ENCODE data around the gene CDHR2.

CDHR2 gene, protein sequence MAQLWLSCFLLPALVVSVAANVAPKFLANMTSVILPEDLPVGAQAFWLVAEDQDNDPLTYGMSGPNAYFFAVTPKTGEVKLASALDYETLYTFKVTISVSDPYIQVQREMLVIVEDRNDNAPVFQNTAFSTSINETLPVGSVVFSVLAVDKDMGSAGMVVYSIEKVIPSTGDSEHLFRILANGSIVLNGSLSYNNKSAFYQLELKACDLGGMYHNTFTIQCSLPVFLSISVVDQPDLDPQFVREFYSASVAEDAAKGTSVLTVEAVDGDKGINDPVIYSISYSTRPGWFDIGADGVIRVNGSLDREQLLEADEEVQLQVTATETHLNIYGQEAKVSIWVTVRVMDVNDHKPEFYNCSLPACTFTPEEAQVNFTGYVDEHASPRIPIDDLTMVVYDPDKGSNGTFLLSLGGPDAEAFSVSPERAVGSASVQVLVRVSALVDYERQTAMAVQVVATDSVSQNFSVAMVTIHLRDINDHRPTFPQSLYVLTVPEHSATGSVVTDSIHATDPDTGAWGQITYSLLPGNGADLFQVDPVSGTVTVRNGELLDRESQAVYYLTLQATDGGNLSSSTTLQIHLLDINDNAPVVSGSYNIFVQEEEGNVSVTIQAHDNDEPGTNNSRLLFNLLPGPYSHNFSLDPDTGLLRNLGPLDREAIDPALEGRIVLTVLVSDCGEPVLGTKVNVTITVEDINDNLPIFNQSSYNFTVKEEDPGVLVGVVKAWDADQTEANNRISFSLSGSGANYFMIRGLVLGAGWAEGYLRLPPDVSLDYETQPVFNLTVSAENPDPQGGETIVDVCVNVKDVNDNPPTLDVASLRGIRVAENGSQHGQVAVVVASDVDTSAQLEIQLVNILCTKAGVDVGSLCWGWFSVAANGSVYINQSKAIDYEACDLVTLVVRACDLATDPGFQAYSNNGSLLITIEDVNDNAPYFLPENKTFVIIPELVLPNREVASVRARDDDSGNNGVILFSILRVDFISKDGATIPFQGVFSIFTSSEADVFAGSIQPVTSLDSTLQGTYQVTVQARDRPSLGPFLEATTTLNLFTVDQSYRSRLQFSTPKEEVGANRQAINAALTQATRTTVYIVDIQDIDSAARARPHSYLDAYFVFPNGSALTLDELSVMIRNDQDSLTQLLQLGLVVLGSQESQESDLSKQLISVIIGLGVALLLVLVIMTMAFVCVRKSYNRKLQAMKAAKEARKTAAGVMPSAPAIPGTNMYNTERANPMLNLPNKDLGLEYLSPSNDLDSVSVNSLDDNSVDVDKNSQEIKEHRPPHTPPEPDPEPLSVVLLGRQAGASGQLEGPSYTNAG (N-terminal part only)

DNA sequence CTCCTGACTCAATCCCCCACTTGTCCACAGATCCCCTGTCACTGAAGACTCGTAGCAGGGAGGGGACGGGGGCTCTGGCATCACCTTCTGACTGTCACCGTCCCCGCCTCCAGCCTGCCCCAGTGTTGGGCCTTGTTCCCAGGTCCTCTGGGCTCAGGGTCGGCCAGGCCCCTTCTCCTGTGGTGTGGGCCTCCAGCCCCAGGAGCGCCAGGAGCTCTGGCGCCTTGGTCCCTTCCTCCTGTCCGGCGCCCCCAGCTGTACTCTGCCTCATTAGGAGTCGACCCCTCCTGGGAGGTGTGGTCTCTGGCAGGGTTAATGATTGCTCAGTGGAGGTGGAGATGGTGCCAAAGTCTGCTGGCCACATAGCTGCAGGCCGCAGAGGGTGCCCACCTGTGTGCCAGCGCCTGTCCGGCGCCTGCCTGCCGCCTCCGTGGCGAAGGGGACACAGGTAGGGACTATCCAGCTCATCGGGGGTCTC lies at the start of gene CDHR2:
TSS of gene CDHR2 (plus strand) at position 376 of the 478 bp plus-strand sequence. CDS start 16,011 bp downstream, outside the sequence.
- no peak for DNase-seq (ENCODE audit: low read depth, low spot score)

DNA sequence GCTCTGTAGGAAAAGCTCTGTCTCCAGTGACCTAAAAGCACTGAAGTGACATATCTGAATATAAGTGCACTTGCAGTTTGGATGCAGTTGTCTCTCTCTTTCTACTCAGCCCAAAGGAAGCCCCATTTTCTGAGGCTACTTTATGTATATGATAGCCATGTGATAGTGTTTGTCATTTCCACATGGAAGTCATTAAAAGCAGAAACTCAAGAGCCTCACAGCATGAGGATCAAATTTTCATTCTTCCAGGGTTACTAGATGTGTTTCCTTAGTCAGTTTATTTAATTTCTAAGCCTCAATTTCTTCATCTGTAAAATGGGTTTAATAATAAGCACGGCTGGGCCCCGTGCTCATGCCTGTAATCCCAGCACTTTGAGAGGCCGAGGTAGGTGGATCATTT lies 48.6 kb upstream of the CDHR2 start:
- no peak for DNase-seq (ENCODE audit: low read depth, low spot score)

DNA sequence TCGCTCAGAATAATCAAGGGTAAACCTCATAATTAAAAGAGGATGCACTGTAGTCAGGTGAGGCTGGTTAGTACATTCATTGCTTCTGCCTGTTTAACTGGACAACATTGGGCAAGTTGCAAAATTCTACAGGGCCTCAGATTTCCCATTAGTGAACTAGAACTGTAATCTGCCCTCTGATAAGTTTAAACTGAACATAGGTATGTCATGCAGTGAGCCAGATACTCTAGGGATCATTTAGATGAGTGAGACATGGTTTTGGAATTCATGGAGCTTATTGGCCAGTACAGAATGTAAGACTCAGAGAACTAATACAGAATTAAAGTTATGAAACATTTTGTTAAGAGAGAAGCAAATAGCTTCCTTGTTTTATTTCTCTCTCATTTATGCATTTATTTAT lies 47.8 kb upstream of the CDHR2 start:
- no peak for DNase-seq (ENCODE audit: low read depth, low spot score)

DNA sequence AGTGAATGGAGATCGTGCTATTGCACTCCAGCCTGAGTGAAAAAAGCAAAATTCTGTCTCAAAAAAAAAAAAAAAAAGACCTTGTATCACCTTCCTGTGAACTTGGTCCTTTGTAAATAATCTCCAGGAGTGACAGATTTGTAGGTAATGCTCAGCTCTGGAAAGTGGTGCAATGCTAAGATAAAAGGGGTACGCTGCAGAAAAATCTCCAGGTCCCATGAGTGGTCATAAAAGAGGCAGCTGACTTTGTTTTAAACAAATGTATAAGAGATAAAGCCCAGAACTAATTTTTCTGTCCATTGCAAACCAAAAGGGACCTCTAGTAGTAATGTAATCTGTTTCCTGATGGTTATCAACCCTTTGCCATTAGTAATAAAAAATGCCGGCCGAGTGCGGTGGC lies 45.6 kb upstream of the CDHR2 start:
- no peak for DNase-seq (ENCODE audit: low read depth, low spot score)

DNA sequence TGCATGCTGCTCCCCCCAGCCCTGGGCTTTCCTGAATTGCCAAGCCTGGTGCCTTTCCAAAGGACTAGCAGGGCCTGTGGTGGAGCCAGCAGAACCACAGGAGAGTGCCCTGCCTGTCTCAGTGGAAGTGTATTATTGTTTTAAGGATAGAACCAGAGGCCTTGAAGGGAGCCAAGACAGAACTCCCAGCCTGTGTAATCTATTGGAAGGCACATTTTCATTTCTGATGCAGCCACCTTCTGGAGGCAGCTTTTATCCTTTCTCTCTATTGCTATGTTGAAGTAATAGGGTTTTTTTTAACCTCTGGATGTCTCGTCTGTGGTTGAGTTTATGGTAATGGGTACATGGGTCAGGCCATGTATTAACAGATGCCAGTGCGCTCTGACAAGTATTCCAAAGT lies 41.2 kb upstream of the CDHR2 start:
- DNase-seq (ENCODE audit: low read depth, low spot score), result no peak

DNA sequence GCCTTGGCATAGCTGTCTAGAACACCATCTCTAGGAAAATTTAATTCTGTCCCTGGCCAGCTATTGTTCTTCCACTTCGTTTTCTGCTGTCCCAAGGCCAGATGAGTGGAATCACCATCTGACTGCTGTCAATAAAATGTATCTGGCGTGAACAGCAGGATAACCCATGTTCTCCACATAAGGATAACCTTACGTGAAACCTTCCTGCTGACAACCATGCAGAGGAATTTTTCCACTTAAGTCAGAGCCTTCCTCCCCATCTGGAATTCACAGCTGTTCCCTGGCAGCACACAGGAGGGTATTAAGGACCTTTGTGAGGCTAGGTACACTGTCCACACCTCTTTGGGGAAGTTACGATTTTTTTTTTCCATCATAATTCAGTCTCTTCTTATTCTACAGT lies 40.5 kb upstream of the CDHR2 start:
- DNase-seq (ENCODE audit: low read depth, low spot score), result no peak

DNA sequence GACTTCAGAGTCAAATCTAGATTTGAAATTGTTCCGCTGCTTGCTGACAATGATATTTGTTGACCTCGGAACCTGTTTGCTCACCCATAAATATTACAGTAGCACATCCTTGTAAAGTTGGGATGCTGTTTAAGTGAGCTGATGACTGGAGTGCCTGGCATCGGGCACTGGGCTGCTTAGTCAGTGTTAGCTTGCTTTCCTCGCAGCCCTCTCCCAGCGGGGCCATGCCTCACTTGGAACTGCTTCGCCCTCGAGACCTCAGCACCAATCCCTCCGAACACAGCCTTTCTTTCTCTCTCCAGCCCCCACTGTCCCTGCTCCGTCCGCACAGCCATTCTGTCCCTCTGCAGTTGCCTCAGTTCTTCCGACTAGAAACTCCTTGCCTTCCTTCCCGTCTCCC lies 35.4 kb upstream of the CDHR2 start:
- no peak for DNase-seq (ENCODE audit: low read depth, low spot score)

DNA sequence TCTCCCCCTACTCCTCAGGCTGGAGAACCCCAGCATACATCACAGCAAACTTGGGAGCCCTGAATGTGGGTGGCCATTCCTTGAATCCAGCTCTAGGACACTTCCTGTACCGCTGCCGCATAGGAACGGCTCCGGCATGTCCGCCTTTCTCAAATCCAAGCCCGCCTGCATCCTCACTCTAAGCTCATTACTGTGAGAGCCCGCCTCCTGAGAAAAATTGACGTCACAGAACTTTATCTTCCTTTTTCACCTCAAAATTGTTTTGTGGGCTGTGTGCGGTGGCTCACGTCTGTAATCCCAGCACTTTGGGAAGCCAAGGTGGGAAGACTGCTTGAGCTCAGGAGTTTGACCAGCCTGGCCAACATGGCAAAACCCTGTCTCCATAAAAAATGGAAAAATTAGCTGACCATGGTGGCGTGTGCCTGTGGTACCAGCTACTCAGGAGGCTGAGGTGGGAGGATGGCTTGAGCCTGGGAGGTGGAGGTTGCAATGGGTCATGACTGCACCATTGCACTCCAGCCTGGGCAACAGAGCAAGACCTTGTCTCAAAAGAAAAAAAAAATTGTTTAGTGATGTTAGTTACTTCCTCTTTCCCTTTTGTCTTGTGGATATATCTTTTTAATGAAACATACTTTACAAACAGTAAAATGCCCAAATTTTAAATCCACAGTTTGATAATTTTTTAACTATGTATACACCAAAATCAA lies 34.7 kb upstream of the CDHR2 start:
- DNase-seq (ENCODE audit: low read depth, low spot score), result no peak

DNA sequence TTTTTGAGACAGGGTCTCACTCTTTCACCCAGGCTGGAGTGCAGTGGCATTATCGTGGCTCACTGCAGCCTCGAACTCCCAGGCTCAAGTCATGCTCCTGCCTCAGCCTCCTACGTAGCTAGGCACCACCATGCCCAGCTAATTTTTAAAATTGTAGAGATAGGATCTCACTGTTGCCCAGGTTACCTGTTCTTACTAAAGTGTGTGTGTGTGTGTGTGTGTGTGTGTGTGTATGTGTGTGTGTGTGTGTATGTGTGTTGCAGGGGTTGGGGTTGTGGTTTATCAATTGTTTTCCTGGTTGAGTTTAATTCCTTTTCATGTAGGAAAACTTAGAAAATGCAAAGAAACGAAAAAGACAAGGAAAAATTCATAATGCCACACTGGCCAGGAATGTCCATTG lies 33.7 kb upstream of the CDHR2 start:
- no peak for DNase-seq (ENCODE audit: low read depth, low spot score)

DNA sequence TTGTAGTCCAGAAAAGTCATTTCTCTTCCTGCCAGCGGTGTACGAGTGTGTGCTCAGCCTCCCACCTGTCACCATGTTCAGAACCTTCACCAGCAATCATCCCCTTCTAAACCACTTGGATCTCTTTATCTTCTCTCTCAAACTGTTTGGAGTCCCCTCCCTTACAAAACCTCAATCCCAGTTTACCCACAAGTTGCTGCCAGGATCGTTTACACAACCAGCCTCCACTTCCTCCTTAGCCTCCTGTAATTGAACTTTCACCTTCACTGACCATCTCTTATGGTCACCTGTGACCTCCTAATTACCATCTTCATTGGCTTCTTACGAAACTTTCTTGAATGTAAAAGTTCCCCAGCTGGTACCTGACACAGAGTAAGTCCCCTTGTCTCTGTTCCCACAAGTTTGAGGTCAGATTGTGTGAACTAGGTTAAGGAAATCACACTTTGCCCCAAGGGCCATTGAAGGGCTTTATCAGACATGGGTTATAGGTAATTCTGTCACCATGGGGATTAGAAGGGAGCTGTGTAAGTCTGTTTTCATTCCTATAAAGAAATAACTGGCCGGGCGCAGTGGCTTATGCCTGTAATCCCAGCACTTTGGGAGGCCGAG lies 32.0 kb upstream of the CDHR2 start:
- DNase-seq (ENCODE audit: low read depth, low spot score), result no peak

DNA sequence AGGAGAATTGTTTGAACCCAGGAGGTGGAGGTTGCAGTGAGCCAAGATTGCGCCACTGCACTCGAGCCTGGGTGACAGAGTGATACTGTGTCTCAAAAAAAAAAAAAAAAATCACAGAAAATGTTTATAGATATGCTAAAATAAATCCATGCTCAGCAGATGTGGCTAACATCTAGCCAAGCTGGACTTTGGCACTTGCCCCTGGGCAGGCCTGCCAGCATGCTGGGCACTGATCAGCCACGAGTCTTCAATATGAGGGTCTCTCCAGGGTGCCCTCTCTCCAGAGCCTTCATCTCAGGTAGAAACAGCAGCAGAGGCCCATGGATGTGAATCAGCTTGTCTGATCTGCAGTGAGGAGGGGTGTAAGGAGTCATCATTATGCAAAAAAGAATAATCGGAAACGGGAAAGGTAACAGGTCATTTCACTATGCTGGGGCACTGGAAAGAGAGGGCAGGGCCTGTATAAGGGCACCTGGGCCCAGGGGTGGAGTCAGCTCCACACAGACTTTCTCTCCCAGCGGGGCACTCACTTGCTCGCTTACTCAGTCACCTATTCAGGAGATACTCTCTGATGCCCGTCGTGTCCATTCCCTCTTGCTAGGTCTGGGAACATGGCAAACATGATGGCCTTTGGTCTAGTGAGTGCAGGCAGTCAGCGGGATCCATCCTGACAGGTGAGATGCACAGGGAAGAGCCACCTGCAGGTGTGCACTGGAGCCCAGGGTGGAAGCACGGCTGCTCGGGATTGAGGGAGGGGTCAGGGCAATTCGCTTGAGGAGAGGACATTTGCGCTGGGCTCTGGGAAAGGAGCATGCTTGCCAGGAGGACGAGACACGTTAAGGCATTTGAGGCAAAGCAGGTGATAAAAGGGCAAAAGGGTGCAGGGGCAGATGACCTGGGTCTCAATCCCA lies 29.1 kb upstream of the CDHR2 start:
- no peak for DNase-seq (ENCODE audit: low read depth, low spot score)

DNA sequence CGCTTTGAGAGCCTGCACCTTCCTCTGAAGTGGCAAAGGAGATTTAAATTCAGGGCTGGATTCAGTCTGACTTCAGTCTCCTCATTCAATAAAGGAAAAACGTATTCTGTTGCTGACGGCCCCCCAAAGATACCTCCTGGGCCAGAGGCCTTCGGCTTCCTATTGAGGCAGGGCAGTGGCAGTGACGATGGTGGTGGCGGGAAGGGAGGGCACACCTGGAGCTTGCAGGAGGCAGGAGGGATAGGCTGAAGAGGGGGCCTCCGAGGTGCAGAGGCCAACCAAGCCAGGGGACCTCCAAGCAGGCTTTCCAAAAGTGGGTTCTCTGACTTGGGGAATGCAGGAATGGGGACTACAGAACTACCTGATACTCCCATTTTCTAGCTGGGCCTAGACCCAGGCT lies 27.9 kb upstream of the CDHR2 start:
- no peak for DNase-seq (ENCODE audit: low read depth, low spot score)

DNA sequence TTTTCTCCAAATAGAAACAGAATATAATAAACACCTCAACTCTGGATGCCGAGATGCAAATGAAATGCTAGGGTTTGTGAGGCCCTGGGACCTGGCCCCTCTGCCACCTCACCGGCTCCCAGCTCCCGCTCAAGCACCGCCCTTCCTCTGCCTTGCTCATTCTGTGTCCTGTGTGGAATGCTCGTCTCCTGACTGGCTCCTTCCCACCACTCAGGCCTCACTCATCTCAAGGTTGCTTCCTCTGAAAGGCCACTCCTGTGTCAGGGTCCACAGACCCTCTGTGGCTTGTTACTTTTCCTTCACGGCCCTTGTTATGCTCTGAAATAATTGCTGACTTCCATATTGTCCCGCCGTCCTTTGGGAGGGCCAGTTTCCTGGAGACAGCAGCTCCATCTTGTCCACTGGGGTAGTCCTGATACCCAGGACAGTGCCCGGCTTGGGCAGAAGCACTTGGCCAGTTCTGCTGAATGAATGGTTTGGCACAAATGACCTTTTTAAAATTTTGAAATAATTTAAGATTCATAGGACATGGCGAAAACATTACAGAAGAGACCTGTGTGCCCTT lies 27.4 kb upstream of the CDHR2 start:
- DNase-seq (ENCODE audit: low read depth, low spot score), result no peak

DNA sequence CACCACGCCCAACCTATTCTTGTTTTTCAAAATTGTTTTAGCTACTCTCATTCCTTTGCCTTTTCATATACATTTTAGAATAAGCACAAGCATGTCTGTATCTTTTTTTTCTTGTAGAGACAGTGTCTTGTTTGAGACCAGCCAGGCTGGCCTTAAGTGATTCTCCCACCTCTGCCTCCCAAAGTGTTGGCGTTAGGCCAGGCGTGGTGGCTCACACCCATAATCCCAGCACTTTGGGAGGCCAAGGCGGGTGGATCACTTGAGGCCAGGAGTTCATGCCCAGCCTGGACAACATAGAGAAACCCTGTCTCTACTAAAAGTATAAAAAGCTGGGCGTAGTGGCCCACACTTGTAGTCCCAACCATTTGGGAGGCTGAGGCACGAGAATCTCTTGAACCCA lies 25.0 kb upstream of the CDHR2 start:
- DNase-seq (ENCODE audit: low read depth, low spot score), result no peak

DNA sequence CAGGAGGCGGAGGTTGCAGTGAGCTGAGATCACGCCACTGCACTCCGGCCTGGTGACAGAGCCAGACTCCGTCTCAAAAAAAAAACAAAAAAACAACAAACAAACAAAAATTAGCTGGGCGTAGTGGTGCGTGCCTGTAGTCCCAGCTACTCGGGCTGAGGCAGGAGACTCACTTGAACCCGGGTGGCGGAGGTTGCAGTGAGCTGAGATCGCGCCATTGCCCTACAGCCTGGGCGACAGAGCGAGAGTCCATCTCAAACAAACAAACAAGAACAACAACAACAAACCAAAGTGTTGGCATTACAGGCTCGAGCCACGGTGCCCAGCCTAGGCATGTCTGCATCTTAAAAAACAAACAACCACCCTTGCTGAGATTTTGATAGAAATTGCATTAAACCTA lies 24.2 kb upstream of the CDHR2 start:
- DNase-seq (ENCODE audit: low read depth, low spot score), result no peak

DNA sequence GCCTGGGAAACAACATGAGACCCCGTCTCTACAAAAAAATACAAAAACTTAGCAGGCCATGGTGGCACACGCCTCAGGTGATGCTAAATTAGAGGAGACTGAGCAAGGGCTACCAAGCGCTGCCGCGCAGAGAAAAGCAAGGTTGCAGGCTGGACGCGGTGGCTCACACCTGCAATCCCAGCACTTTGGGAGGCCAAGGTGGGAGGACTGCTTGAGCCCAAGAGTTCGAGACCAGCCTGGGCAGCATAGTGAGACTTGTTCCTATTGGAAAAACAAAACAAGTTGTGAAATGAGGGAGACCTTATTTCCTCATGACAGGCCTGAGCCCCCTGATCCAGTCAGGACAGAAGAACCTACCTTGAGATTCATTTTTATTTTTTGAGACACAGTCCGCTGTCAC lies 23.5 kb upstream of the CDHR2 start:
- no peak for DNase-seq (ENCODE audit: low read depth, low spot score)

DNA sequence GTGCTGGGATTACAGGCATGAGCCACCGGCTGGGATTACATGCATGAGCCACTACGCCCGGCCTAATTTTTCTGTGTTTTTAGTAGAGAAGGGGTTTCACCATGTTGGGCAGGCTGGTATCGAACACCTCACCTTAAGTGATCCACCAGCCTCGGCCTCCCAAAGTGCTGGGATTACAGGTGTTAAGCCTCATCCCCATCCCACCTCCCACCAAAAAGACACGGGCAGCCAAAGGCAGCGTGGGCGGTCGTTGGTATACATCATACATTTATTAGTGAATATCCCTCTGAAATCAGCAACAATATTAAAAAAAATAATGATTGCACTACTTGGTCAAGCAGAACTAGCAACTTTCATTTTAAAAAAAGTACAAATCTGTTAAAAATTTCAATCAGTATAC lies 22.7 kb upstream of the CDHR2 start:
- DNase-seq (ENCODE audit: low read depth, low spot score), result no peak

DNA sequence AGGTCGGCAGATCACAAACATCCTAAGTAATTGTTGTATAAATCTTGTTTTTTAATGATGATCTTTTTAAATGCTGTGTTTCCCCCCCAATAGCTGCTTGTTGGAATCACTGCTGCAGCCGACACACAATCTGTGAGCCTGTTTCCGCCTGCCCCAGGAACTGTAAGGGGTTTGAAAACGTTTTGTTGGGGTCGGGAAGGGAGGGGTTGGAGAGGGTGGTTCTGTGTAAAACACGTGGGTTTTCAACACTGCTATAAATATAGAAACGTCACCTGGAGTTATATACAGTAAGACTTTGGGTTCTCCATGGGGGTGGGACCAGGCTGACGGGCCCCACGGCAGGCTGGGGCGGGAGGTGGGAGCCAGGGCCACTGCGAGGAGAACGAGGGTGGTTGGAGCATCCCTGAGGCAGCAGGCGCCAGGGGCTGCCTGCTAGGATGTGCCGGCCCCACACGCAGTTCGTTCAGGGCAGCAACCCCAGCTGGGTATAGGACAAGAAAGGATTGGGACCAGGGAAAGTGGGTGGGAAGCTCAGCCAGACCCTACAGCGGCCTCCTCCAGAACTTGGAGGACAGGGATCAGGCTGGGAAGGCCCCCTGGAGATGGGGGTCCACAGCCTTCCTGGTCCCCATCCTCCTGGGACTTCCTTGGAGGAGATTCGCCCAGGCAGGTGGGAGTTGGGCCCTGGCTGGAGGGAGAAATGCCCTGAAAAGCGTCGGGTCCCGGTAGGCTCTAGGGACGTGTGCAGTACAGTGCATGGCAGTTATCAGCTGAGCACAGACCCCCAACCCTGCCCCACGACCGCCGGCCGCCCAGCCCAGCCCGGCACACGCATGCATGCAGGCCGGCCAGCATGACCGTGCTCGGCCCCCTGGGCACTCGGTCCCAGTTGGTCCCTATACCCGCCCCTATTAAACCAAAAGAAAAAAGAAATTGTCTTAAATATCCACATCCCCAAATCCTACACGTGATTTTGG lies 21.6 kb upstream of the CDHR2 start:
- DNase-seq (ENCODE audit: low read depth, low spot score), result no peak

Data from brain pericyte (primary cell).